ENCODE data around the gene DLG2. TPM values are rescaled to one million over a fixed set of nuclear protein-coding genes. Genes with fewer than 3 reads are reported as not detected.

Gene DLG2
- total and polyA plus RNA-seq, 4 donors: 1.3 to 23.3 (median 10.9) TPM

DNA sequence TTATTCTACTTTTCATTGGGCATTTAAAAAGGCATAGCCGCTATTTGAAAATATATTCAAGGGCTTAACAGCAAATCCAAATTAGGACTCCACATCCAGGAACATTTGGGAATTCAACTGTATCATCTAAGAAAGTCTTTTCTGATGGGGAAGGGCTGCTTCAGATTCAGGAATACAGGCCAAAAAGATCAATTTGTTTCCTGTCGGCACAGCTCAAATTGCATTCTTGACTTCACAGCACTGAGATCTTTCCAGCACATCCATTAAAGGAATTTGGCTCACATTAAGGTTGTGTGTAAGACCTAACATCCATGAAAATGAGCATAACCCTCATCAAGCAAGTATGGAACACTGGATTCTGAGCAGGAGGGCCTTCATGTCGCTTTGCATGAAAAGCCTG lies 1171.5 kb downstream of the DLG2 start:
- no peak overlapping the region for H3K4me3 ChIP-seq (ENCODE audit: low read length in 2 of 2)
- DNase-seq (no peak), ATAC-seq (ENCODE audit: low FRiP score) (no peak)
- intact Hi-C loops (cut with DNase I): no loop called here
- WGBS, 2 donors: 78 to 80% methylated on average over 3 of the region's 3 CpGs
- no peaks in the 10 kb centered on the region for H3K27me3 ChIP-seq (ENCODE audit: control insufficient read depth in 1 of 2, insufficient read depth in 2 of 2, low read length in 1 of 2)
- no peaks in the 10 kb centered on the region for H3K4me1 ChIP-seq (ENCODE audit: control insufficient read depth in 1 of 2, insufficient read depth in 2 of 2, low read length in 2 of 2)
- no peaks in the 10 kb centered on the region for H3K9me3 ChIP-seq (ENCODE audit: control insufficient read depth, low read length)
- no peaks in the 10 kb centered on the region for H3K36me3 ChIP-seq (ENCODE audit: control insufficient read depth in 1 of 2, insufficient read depth in 2 of 2, low read length in 1 of 2)
- H3K27ac ChIP-seq (ENCODE audit: low read depth in 1 of 2, low read length in 2 of 2): no peak overlapping the region

DNA sequence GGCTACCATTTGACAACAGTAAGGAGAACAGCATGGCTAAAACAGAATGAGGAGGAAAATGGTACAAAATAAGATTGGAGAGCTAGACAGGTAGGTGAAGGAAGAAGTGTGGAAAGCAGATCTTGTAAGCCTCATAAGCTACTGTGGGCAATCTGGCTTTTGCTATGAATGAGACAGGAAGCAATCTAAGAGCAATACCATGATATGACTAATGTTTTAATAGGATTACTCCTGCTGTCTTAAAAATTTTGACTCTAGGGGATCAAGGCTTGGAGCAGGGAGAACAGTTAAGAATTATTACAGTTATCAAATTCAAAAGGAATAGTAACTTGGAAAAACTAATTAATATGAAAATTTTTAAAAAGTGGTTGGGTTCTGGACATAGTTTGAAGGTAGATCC lies 1174.9 kb downstream of the DLG2 start:
- H3K36me3 ChIP-seq (ENCODE audit: control insufficient read depth in 1 of 2, insufficient read depth in 2 of 2, low read length in 1 of 2): no peaks in the 10 kb centered on the region

DNA sequence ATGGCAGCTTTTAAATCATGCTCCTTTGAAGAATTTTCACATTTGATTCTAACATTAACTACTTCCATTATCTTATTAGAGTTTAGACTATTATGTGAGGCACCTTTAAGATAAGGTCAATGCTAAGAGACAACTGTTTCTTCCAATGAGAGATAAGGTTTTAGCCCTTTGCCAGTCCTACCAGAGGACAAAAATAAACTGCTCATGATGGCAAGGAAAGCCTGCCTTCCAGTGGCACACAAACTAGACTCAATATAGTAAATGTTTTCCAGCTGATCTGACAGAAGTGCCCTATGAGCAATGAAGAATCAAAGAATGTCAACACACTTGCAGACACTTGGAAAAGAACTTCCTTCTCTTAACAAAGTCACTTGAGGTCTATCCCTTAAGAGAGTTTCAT lies 1188.6 kb downstream of the DLG2 start:
- H3K27ac ChIP-seq (ENCODE audit: low read depth in 1 of 2, low read length in 2 of 2): no peak overlapping the region
- no peaks in the 10 kb centered on the region for H3K9me3 ChIP-seq (ENCODE audit: control insufficient read depth, low read length)
- ATAC-seq (ENCODE audit: low FRiP score) (no peak), DNase-seq (no peak)
- H3K36me3 ChIP-seq (ENCODE audit: control insufficient read depth in 1 of 2, insufficient read depth in 2 of 2, low read length in 1 of 2): no peaks in the 10 kb centered on the region
- intact Hi-C loops (cut with DNase I): no loop called here
- H3K4me1 ChIP-seq (ENCODE audit: control insufficient read depth in 1 of 2, insufficient read depth in 2 of 2, low read length in 2 of 2): no peaks in the 10 kb centered on the region
- no peak overlapping the region for H3K4me3 ChIP-seq (ENCODE audit: low read length in 2 of 2)
- no peaks in the 10 kb centered on the region for H3K27me3 ChIP-seq (ENCODE audit: control insufficient read depth in 1 of 2, insufficient read depth in 2 of 2, low read length in 1 of 2)

More for the DNA sequence above, 1174.9 kb downstream of the DLG2 start:
- Histone ChIP-seq H3K27me3 (ENCODE audit: control insufficient read depth in 1 of 2, insufficient read depth in 2 of 2, low read length in 1 of 2) (no peaks in the 10 kb centered on the region), H3K4me3 (ENCODE audit: low read length in 2 of 2) (no peak overlapping the region), H3K9me3 (ENCODE audit: control insufficient read depth, low read length) (no peaks in the 10 kb centered on the region), H3K4me1 (ENCODE audit: control insufficient read depth in 1 of 2, insufficient read depth in 2 of 2, low read length in 2 of 2) (no peaks in the 10 kb centered on the region), H3K27ac (ENCODE audit: low read depth in 1 of 2, low read length in 2 of 2) (no peak overlapping the region)
- ATAC-seq (ENCODE audit: low FRiP score): no peak
- intact Hi-C loops (cut with DNase I): no loop called here
- no peak for DNase-seq

DNA sequence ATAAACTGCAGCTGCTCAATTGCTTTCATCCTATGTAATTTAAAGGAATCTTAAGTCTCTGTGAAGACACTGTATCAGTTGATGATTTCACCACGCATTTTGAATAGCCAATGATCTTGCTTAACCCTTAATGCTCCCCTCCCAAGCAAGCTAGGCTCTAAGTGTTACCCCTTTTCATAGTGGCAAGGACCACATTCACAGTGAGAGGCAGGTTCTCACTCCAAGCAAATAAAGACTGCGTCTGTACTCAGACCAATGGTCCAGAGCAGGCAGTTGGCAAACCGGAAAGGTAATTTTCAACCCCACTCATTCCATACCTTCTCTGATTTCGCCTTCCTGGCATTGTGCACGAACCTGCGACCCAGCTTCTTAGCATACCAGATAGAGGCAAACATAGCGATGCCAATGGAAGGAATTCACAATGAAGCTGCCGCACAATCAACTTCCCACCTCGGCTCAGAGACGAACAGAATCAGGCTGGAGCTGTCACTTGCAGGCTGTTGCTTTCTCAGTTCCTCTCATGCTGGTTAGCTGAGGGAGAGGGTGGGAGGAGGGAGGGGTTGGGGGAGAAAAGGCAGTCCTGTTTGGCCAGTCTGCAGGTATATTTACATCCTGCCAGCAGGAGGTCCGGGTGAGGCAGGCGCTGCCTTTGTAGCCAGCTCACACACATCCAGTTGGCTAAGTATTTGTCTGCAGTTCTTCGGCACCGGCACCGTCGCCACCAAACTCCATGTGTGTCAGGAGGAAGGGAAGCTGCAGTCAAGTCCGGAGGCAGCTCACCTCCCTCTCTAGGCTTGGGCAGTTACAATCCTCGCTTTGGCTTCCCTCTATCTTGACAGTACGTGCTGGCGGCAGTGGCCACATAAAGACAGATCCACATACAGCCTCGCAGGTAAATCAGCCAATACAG lies 1189.8 kb downstream of the DLG2 start:
- DNase-seq (no peak), ATAC-seq (ENCODE audit: low FRiP score) (no peak)
- 2 to 4% methylated on average over 21 of the region's 21 CpGs for WGBS, 2 donors

GRCh38 chr11:84430661-84431060 lies 1196.5 kb downstream of the DLG2 start:
- H3K27ac ChIP-seq (ENCODE audit: low read depth in 1 of 2, low read length in 2 of 2): no peak overlapping the region

More for the DNA sequence above, 1189.8 kb downstream of the DLG2 start:
- Histone ChIP-seq H3K4me3 (ENCODE audit: low read length in 2 of 2) (no peak overlapping the region), H3K27me3 (ENCODE audit: control insufficient read depth in 1 of 2, insufficient read depth in 2 of 2, low read length in 1 of 2) (no peaks in the 10 kb centered on the region), H3K27ac (ENCODE audit: low read depth in 1 of 2, low read length in 2 of 2) (no peak overlapping the region), H3K4me1 (ENCODE audit: control insufficient read depth in 1 of 2, insufficient read depth in 2 of 2, low read length in 2 of 2) (no peaks in the 10 kb centered on the region), H3K9me3 (ENCODE audit: control insufficient read depth, low read length) (no peaks in the 10 kb centered on the region), H3K36me3 (ENCODE audit: control insufficient read depth in 1 of 2, insufficient read depth in 2 of 2, low read length in 1 of 2) (no peaks in the 10 kb centered on the region)
- intact Hi-C loops (cut with DNase I): no loop called here

GRCh38 chr11:84425673-84426072 lies 1201.5 kb downstream of the DLG2 start:
- Histone ChIP-seq H3K27me3 (ENCODE audit: control insufficient read depth in 1 of 2, insufficient read depth in 2 of 2, low read length in 1 of 2) (no peaks in the 10 kb centered on the region), H3K27ac (ENCODE audit: low read depth in 1 of 2, low read length in 2 of 2) (no peak overlapping the region), H3K4me3 (ENCODE audit: low read length in 2 of 2) (no peak overlapping the region), H3K36me3 (ENCODE audit: control insufficient read depth in 1 of 2, insufficient read depth in 2 of 2, low read length in 1 of 2) (no peaks in the 10 kb centered on the region), H3K4me1 (ENCODE audit: control insufficient read depth in 1 of 2, insufficient read depth in 2 of 2, low read length in 2 of 2) (no peaks in the 10 kb centered on the region), H3K9me3 (ENCODE audit: control insufficient read depth, low read length) (no peaks in the 10 kb centered on the region)
- intact Hi-C loops (cut with DNase I): no loop called here
- DNase-seq (no peak), ATAC-seq (ENCODE audit: low FRiP score) (no peak)

More at GRCh38 chr11:84430661-84431060, 1196.5 kb downstream of the DLG2 start:
- intact Hi-C loops (cut with DNase I): no loop called here
- no peak for ATAC-seq (ENCODE audit: low FRiP score)
- no peaks in the 10 kb centered on the region for H3K9me3 ChIP-seq (ENCODE audit: control insufficient read depth, low read length)
- H3K4me1 ChIP-seq (ENCODE audit: control insufficient read depth in 1 of 2, insufficient read depth in 2 of 2, low read length in 2 of 2): no peaks in the 10 kb centered on the region
- no peaks in the 10 kb centered on the region for H3K27me3 ChIP-seq (ENCODE audit: control insufficient read depth in 1 of 2, insufficient read depth in 2 of 2, low read length in 1 of 2)
- WGBS, 2 donors: 81 to 83% methylated on average over 2 of the region's 2 CpGs
- DNase-seq: no peak
- H3K4me3 ChIP-seq (ENCODE audit: low read length in 2 of 2): no peak overlapping the region
- no peaks in the 10 kb centered on the region for H3K36me3 ChIP-seq (ENCODE audit: control insufficient read depth in 1 of 2, insufficient read depth in 2 of 2, low read length in 1 of 2)

DNA sequence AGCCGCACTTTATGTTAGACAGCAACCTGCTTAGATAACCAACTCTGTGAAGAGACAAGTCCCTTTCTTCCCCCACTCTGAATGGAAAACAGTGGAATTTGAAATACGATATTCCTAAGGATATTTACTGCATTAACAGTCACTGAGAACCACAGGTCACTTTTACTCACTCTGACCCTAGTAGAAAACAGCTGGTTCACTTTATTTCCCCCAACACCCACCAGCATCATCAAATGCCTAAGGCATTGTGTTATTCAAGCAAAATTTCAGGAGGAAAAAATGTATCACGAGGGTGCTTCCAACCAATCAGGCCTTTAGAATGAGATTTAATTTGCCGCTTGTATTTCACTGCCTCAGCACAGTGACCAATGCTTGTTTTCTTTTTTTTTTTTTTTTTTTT lies 1206.9 kb downstream of the DLG2 start:
- no peak for ATAC-seq (ENCODE audit: low FRiP score)
- 49 to 58% methylated on average over 4 of the region's 4 CpGs for WGBS, 2 donors
- intact Hi-C loops (cut with DNase I): no loop called here

DNA sequence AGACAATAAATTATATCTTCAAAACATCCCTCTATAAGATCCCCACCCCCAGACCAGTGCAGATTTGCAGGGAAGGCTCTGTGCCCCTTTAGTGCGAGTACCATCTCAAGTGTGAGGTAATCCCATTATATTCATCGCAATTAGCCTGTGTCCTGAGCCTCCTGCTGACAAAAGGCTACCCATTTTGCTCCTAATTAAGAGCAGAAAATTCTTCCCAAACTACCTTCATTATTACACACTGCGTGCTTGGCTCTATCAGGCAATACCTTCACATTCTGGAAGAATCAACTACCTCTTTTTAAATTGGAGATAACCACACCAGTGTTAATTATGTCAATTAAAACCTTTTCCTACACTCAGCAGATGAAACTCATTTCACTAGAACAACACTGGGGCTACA lies 1207.5 kb downstream of the DLG2 start:
- Histone ChIP-seq H3K27ac (ENCODE audit: low read depth in 1 of 2, low read length in 2 of 2) (no peak overlapping the region), H3K9me3 (ENCODE audit: control insufficient read depth, low read length) (no peaks in the 10 kb centered on the region), H3K4me1 (ENCODE audit: control insufficient read depth in 1 of 2, insufficient read depth in 2 of 2, low read length in 2 of 2) (no peaks in the 10 kb centered on the region), H3K27me3 (ENCODE audit: control insufficient read depth in 1 of 2, insufficient read depth in 2 of 2, low read length in 1 of 2) (no peaks in the 10 kb centered on the region), H3K4me3 (ENCODE audit: low read length in 2 of 2) (no peak overlapping the region), H3K36me3 (ENCODE audit: control insufficient read depth in 1 of 2, insufficient read depth in 2 of 2, low read length in 1 of 2) (no peaks in the 10 kb centered on the region)
- intact Hi-C loops (cut with DNase I): no loop called here
- DNase-seq: no peak
- 46 to 59% methylated on average over 3 of the region's 3 CpGs for WGBS, 2 donors
- ATAC-seq (ENCODE audit: low FRiP score): no peak

More for the DNA sequence above, 1206.9 kb downstream of the DLG2 start:
- no peak for DNase-seq
- H3K9me3 ChIP-seq (ENCODE audit: control insufficient read depth, low read length): no peaks in the 10 kb centered on the region
- H3K4me1 ChIP-seq (ENCODE audit: control insufficient read depth in 1 of 2, insufficient read depth in 2 of 2, low read length in 2 of 2): no peaks in the 10 kb centered on the region
- no peaks in the 10 kb centered on the region for H3K36me3 ChIP-seq (ENCODE audit: control insufficient read depth in 1 of 2, insufficient read depth in 2 of 2, low read length in 1 of 2)
- no peak overlapping the region for H3K4me3 ChIP-seq (ENCODE audit: low read length in 2 of 2)
- no peak overlapping the region for H3K27ac ChIP-seq (ENCODE audit: low read depth in 1 of 2, low read length in 2 of 2)
- no peaks in the 10 kb centered on the region for H3K27me3 ChIP-seq (ENCODE audit: control insufficient read depth in 1 of 2, insufficient read depth in 2 of 2, low read length in 1 of 2)

GRCh38 chr11:84414920-84415319 lies 1212.2 kb downstream of the DLG2 start:
- intact Hi-C loops (cut with DNase I): no loop called here
- 29 to 33% methylated on average over 1 of the region's 1 CpG for WGBS, 2 donors
- DNase-seq (no peak), ATAC-seq (ENCODE audit: low FRiP score) (no peak)
- Histone ChIP-seq H3K27ac (ENCODE audit: low read depth in 1 of 2, low read length in 2 of 2) (no peak overlapping the region), H3K4me3 (ENCODE audit: low read length in 2 of 2) (no peak overlapping the region), H3K36me3 (ENCODE audit: control insufficient read depth in 1 of 2, insufficient read depth in 2 of 2, low read length in 1 of 2) (no peaks in the 10 kb centered on the region), H3K9me3 (ENCODE audit: control insufficient read depth, low read length) (no peaks in the 10 kb centered on the region), H3K27me3 (ENCODE audit: control insufficient read depth in 1 of 2, insufficient read depth in 2 of 2, low read length in 1 of 2) (no peaks in the 10 kb centered on the region), H3K4me1 (ENCODE audit: control insufficient read depth in 1 of 2, insufficient read depth in 2 of 2, low read length in 2 of 2) (no peaks in the 10 kb centered on the region)

All from aorta (tissue), 5 donors.